ENCODE results near the gene SOD3.

DNA sequence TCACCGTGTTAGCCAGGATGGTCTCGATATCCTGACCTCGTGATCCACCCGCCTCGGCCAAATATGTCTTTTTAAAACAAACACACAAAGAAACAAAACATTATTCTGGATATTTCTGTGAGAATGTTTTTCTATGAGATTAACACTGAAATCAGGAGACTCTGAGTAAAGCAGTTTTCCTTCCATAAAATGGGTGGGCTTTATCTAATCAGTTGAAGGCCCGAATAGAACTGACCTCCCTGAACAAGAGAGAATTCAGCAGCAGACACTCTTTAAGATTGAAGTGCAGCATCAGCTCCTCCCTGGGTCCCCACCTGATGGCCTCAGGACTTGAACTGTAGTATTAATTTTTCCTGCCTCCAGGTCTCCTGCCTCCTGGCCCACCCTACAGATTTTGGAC is 22.4 kb upstream of the SOD3 start:
- TF ChIP-seq, protein P1, sequence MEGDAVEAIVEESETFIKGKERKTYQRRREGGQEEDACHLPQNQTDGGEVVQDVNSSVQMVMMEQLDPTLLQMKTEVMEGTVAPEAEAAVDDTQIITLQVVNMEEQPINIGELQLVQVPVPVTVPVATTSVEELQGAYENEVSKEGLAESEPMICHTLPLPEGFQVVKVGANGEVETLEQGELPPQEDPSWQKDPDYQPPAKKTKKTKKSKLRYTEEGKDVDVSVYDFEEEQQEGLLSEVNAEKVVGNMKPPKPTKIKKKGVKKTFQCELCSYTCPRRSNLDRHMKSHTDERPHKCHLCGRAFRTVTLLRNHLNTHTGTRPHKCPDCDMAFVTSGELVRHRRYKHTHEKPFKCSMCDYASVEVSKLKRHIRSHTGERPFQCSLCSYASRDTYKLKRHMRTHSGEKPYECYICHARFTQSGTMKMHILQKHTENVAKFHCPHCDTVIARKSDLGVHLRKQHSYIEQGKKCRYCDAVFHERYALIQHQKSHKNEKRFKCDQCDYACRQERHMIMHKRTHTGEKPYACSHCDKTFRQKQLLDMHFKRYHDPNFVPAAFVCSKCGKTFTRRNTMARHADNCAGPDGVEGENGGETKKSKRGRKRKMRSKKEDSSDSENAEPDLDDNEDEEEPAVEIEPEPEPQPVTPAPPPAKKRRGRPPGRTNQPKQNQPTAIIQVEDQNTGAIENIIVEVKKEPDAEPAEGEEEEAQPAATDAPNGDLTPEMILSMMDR (IDR thresholded peaks at IDR 0.05), result no peak
- TF ChIP-seq POLR2A (IDR thresholded peaks at IDR 0.05) (no peak), POLR2AphosphoS5 (IDR thresholded peaks at IDR 0.05) (no peak)

Data from sigmoid colon (tissue), 4 donors.